HEK293 (cell line): ENCODE results near the gene CLIP1.

Experiments
- BCL11A ChIP-seq: fragments of 450-650 bp; formaldehyde crosslinking; IDR thresholded peaks from 2 replicates; pipeline ENCODE4 v1.5.1; 2016; ENCODE audit warnings: low read depth, missing biosample characterization, missing genetic modification characterization
- ELK4 ChIP-seq: IDR thresholded peaks from 2 replicates; pipeline ENCODE4 v1.6.1; 2011; ENCODE audit warnings: mild to moderate bottlenecking, low read depth, low read length, borderline replicate concordance
- GLI4 ChIP-seq: fragments of 450-650 bp; formaldehyde crosslinking; IDR thresholded peaks from 2 replicates; pipeline ENCODE4 v1.5.1; 2016; ENCODE audit warnings: missing biosample characterization, missing genetic modification characterization
- GLIS2 ChIP-seq: fragments of 450-650 bp; formaldehyde crosslinking; IDR thresholded peaks from 2 replicates; pipeline ENCODE4 v1.5.1; 2016; ENCODE audit warnings: missing biosample characterization, missing genetic modification characterization
- MYNN ChIP-seq: fragments of 450-650 bp; formaldehyde crosslinking; IDR thresholded peaks from 2 replicates; pipeline ENCODE4 v1.5.1; 2016; ENCODE audit warnings: missing biosample characterization, missing genetic modification characterization, borderline replicate concordance
- MZF1 ChIP-seq: fragments of 450-650 bp; formaldehyde crosslinking; IDR thresholded peaks from 2 replicates; pipeline ENCODE4 v1.5.1; 2017; ENCODE audit warnings: missing biosample characterization, missing genetic modification characterization, borderline replicate concordance
- REST ChIP-seq: fragments of 450-650 bp; formaldehyde crosslinking; IDR thresholded peaks from 2 replicates; pipeline ENCODE4 v1.5.1; 2016; ENCODE audit warnings: missing biosample characterization, missing genetic modification characterization
- SP3 ChIP-seq: fragments of 450-650 bp; formaldehyde crosslinking; IDR thresholded peaks from 2 replicates; pipeline ENCODE4 v1.5.1; 2016; ENCODE audit warnings: missing biosample characterization, missing genetic modification characterization
- ZBTB48 ChIP-seq: fragments of 450-650 bp; formaldehyde crosslinking; IDR thresholded peaks from 2 replicates; pipeline ENCODE4 v1.5.1; 2016; ENCODE audit warnings: missing biosample characterization, missing genetic modification characterization
- ZBTB7A ChIP-seq: fragments of 450-650 bp; formaldehyde crosslinking; IDR thresholded peaks from 2 replicates; pipeline ENCODE4 v1.5.1; 2016; ENCODE audit warnings: low read depth, missing biosample characterization, missing genetic modification characterization
- ZBTB8A ChIP-seq: fragments of 450-650 bp; formaldehyde crosslinking; IDR thresholded peaks from 2 replicates; pipeline ENCODE4 v1.5.1; 2016; ENCODE audit warnings: missing biosample characterization, missing genetic modification characterization
- ZNF121 ChIP-seq: fragments of 450-650 bp; formaldehyde crosslinking; IDR thresholded peaks from 2 replicates; pipeline ENCODE4 v1.5.1; 2016; ENCODE audit warnings: missing biosample characterization, missing genetic modification characterization
- ZNF132 ChIP-seq: fragments of 450-650 bp; formaldehyde crosslinking; IDR thresholded peaks from 2 replicates; pipeline ENCODE4 v1.5.1; 2017; ENCODE audit warnings: missing biosample characterization, missing genetic modification characterization, borderline replicate concordance
- ZNF223 ChIP-seq: fragments of 450-650 bp; formaldehyde crosslinking; IDR thresholded peaks from 2 replicates; pipeline ENCODE4 v1.5.1; 2016; ENCODE audit warnings: missing biosample characterization, missing genetic modification characterization
- ZNF341 ChIP-seq: fragments of 450-650 bp; formaldehyde crosslinking; IDR thresholded peaks from 2 replicates; pipeline ENCODE4; 2016; ENCODE audit warnings: low read depth, missing biosample characterization, missing genetic modification characterization
- ZNF391 ChIP-seq: fragments of 450-650 bp; formaldehyde crosslinking; IDR thresholded peaks from 2 replicates; pipeline ENCODE4 v1.5.1; 2016; ENCODE audit warnings: low read depth, missing biosample characterization, missing genetic modification characterization, borderline replicate concordance
- ZNF404 ChIP-seq: fragments of 450-650 bp; formaldehyde crosslinking; IDR thresholded peaks from 2 replicates; pipeline ENCODE4 v1.5.1; 2017; ENCODE audit warnings: missing biosample characterization, missing genetic modification characterization
- ZNF416 ChIP-seq: fragments of 450-650 bp; formaldehyde crosslinking; IDR thresholded peaks from 2 replicates; pipeline ENCODE4 v1.5.1; 2016; ENCODE audit warnings: missing biosample characterization, missing genetic modification characterization
- ZNF473 ChIP-seq: fragments of 450-650 bp; formaldehyde crosslinking; IDR thresholded peaks from 2 replicates; pipeline ENCODE4 v1.5.1; 2017; ENCODE audit warnings: missing biosample characterization, missing genetic modification characterization
- ZNF501 ChIP-seq: fragments of 450-650 bp; formaldehyde crosslinking; IDR thresholded peaks from 2 replicates; pipeline ENCODE4 v1.5.1; 2016; ENCODE audit warnings: missing biosample characterization, missing genetic modification characterization
- ZNF510 ChIP-seq: fragments of 450-650 bp; formaldehyde crosslinking; IDR thresholded peaks from 2 replicates; pipeline ENCODE4 v1.5.1; 2018; ENCODE audit warnings: mild to moderate bottlenecking, missing genetic modification characterization, missing biosample characterization; ENCODE audit not compliant: insufficient replicate concordance
- ZNF555 ChIP-seq: fragments of 450-650 bp; formaldehyde crosslinking; conservative IDR thresholded peaks from 2 replicates; pipeline ENCODE4 v1.5.1; 2017; ENCODE audit warnings: missing biosample characterization, mild to moderate bottlenecking, missing genetic modification characterization, inconsistent platforms
- ZNF558 ChIP-seq: fragments of 450-650 bp; formaldehyde crosslinking; IDR thresholded peaks from 2 replicates; pipeline ENCODE4 v1.5.1; 2016; ENCODE audit warnings: missing biosample characterization, missing genetic modification characterization
- ZNF639 ChIP-seq: fragments of 450-650 bp; formaldehyde crosslinking; IDR thresholded peaks from 2 replicates; pipeline ENCODE4 v1.5.1; 2016; ENCODE audit warnings: missing biosample characterization, missing genetic modification characterization
- ZNF677 ChIP-seq: fragments of 450-650 bp; IDR thresholded peaks from 2 replicates; pipeline ENCODE4 v1.5.0; 2018; ENCODE audit warnings: missing biosample characterization, mild to moderate bottlenecking, missing genetic modification characterization, moderate library complexity
- ZNF785 ChIP-seq: fragments of 450-650 bp; formaldehyde crosslinking; IDR thresholded peaks from 2 replicates; pipeline ENCODE4 v1.5.1; 2016; ENCODE audit warnings: missing biosample characterization, missing genetic modification characterization
- ZSCAN4 ChIP-seq: fragments of 450-650 bp; formaldehyde crosslinking; IDR thresholded peaks from 2 replicates; pipeline ENCODE4 v1.5.1; 2017; ENCODE audit warnings: missing biosample characterization, missing genetic modification characterization
- TF ChIP-seq, protein P1 (sequence below): fragments of 450-650 bp; formaldehyde crosslinking; IDR thresholded peaks from 2 replicates; pipeline ENCODE4 v1.5.1; 2017; ENCODE audit warnings: missing biosample characterization, missing genetic modification characterization
- TF ChIP-seq, protein P2 (sequence below): fragments of 450-650 bp; formaldehyde crosslinking; IDR thresholded peaks from 2 replicates; pipeline ENCODE4 v1.5.0; 2017; ENCODE audit warnings: missing biosample characterization, missing genetic modification characterization, borderline replicate concordance

Gene CLIP1

DNA sequence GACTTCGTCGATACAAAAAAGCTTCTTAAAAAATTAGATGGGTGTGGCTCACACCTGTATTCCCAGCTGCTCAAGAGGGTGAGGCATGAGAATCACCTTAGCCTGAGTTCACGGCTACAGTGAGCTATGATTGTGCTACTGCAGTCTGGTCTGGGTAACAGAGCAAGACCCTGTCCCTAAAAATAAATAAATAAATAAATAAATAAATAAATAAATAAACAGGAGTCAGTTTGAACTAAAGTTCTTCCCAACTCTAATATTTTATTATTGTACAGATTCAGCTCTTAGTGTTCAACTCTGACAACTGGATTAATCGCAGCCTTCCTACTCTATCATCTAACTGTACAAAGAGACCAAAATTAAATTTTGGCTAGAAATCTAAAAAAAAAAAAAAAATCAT is 12.7 kb upstream of the CLIP1 start (continued):
- TF ChIP-seq BCL11A (tag by site-specific recombination) (no peak), ZNF341 (tag by site-specific recombination) (no peak), ZSCAN4 (tag by site-specific recombination) (no peak), ZNF416 (tag by site-specific recombination) (no peak), ZBTB8A (peak; percentile 44; the same call in 1 of the 2 replicates), ZNF510 (peak; percentile 65), ZNF558 (tag by site-specific recombination) (0 out of 2 replicates have a peak, but pooled peaks have one; percentile 37), ZNF473 (tag by site-specific recombination) (no peak), SP3 (tag by site-specific recombination) (0 out of 2 replicates have a peak, but pooled peaks have one; percentile 10), ZNF223 (no peak), ZNF404 (tag by site-specific recombination) (no peak), GLI4 (no peak), GLIS2 (tag by site-specific recombination) (no peak), ZNF639 (tag by site-specific recombination) (no peak), ZBTB7A (no peak), REST (0 out of 2 replicates have a peak, but pooled peaks have one; percentile 39), ZNF132 (tag by site-specific recombination) (no peak), MZF1 (tag by site-specific recombination) (no peak), ZNF785 (no peak), MYNN (tag by site-specific recombination) (no peak), ZNF121 (tag by site-specific recombination) (no peak), ZNF391 (tag by site-specific recombination) (no peak), ZBTB48 (tag by site-specific recombination) (no peak), ZNF555 (peak; percentile 46), ZNF677 (tag by site-specific recombination) (no peak), ZNF501 (tag by site-specific recombination) (no peak), ELK4 (no peak)
- TF ChIP-seq, protein P1, sequence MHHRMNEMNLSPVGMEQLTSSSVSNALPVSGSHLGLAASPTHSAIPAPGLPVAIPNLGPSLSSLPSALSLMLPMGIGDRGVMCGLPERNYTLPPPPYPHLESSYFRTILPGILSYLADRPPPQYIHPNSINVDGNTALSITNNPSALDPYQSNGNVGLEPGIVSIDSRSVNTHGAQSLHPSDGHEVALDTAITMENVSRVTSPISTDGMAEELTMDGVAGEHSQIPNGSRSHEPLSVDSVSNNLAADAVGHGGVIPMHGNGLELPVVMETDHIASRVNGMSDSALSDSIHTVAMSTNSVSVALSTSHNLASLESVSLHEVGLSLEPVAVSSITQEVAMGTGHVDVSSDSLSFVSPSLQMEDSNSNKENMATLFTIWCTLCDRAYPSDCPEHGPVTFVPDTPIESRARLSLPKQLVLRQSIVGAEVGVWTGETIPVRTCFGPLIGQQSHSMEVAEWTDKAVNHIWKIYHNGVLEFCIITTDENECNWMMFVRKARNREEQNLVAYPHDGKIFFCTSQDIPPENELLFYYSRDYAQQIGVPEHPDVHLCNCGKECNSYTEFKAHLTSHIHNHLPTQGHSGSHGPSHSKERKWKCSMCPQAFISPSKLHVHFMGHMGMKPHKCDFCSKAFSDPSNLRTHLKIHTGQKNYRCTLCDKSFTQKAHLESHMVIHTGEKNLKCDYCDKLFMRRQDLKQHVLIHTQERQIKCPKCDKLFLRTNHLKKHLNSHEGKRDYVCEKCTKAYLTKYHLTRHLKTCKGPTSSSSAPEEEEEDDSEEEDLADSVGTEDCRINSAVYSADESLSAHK (tag by site-specific recombination) = no peak
- TF ChIP-seq, protein P2, sequence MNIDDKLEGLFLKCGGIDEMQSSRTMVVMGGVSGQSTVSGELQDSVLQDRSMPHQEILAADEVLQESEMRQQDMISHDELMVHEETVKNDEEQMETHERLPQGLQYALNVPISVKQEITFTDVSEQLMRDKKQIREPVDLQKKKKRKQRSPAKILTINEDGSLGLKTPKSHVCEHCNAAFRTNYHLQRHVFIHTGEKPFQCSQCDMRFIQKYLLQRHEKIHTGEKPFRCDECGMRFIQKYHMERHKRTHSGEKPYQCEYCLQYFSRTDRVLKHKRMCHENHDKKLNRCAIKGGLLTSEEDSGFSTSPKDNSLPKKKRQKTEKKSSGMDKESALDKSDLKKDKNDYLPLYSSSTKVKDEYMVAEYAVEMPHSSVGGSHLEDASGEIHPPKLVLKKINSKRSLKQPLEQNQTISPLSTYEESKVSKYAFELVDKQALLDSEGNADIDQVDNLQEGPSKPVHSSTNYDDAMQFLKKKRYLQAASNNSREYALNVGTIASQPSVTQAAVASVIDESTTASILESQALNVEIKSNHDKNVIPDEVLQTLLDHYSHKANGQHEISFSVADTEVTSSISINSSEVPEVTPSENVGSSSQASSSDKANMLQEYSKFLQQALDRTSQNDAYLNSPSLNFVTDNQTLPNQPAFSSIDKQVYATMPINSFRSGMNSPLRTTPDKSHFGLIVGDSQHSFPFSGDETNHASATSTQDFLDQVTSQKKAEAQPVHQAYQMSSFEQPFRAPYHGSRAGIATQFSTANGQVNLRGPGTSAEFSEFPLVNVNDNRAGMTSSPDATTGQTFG = no peak
